Adrenal gland (tissue), 12 donors: ENCODE data around the gene SCN3A. TPM values are rescaled to one million over a fixed set of nuclear protein-coding genes. Genes with fewer than 3 reads are reported as not detected.

Experiments used
- DNase-seq, 7 donors: peaks; one replicate each; pipeline ENCODE4 v3.0.0-alpha.2; 2019 to 2020
- H3K27ac ChIP-seq, 5 donors: fragments of 200-600 bp; sonication (generic) in 4 of 5; 1 replicate in 3 of 5; 2 replicates in 2 of 5; pipeline versions ENCODE4 v1.5.1 to v1.8.0; 2016 to 2020; ENCODE audit warnings: mild to moderate bottlenecking in 1 of 5
- H3K27me3 ChIP-seq: fragments of 200-600 bp; 2 replicates; pipeline ENCODE4 v1.8.0; 2021
- H3K36me3 ChIP-seq, 2 donors: fragments of 200-600 bp; replicated peaks in 1 of 2; 1 replicate in 1 of 2; 2 replicates in 1 of 2; pipeline versions ENCODE4 v1.5.1 to v1.8.0; 2018 to 2022
- H3K4me1 ChIP-seq, 2 donors: fragments of 200-600 bp; replicated peaks in 1 of 2; 1 replicate in 1 of 2; 2 replicates in 1 of 2; pipeline versions ENCODE4 v1.5.1 to v1.8.0; 2018 to 2021
- H3K4me3 ChIP-seq, 4 donors: fragments of 200-600 bp; sonication (generic) in 3 of 4; one replicate each; pipeline ENCODE4 v1.5.1; 2016 to 2018
- H3K9me3 ChIP-seq, 3 donors: fragments of 200-600 bp; sonication (generic) in 1 of 3; replicated peaks in 1 of 3; 1 replicate in 2 of 3; 2 replicates in 1 of 3; pipeline versions ENCODE4 v1.5.1 to v1.8.0; 2016 to 2021
- POLR2A ChIP-seq, 2 donors: fragments of 450-650 bp; IDR thresholded peaks; one replicate each; pipeline ENCODE4 v1.6.1; 2017; ENCODE audit warnings: antibody characterized with exemption in 2 of 2, mild to moderate bottlenecking in 2 of 2, moderate library complexity in 1 of 2
- WGBS, 4 donors: extraction: QIAGEN DNeasy Blood & Tissue Kit in 2 of 4; methylation state at CpG; one replicate each; pipeline versions ENCODE4 v1.1.5 to v1.1.7; 2013 to 2017; 5-methylcytosine and 5-hydroxymethylcytosine counted together
- intact Hi-C, 2 donors: fragments of 100-400 bp; cut with DNase I; formaldehyde crosslinking; loops; one replicate each; pipeline versions ENCODE4 v1.14.1 to v1.15.0; 2022 to 2023
- polyA plus RNA-seq, 3 donors: library from polyadenylated mRNA; stranded (reverse); fragments of 200-250 nt in 2 of 3; fragments of 350-450 nt in 1 of 3; fragmentation: Illumina TruSeq in 1 of 3; extraction: RNeasy Lipid Tissue Mini Kit (QIAGEN cat#74804) in 1 of 3; gene quantifications; one replicate each; pipeline ENCODE4 v1.2.3, GENCODE V29; 2013 to 2014
- total RNA-seq, 9 donors: library from RNA; depleted of rRNA in 4 of 9; stranded (reverse); fragments of >200 nt in 4 of 9; fragments of 120-200 nt in 1 of 9; fragmentation: NEBNext Ultra II Directional in 1 of 9; extraction: Animal tissue kit (Norgen Biotek cat#: 25700) in 1 of 9; gene quantifications; one replicate each; pipeline versions ENCODE4 v1.1.0 to v1.2.4, GENCODE V29; 2013 to 2023
- TF ChIP-seq, protein P1 (sequence below), 6 experiments: fragments of 450-650 bp in 4 of 6; fragments of 200-600 bp in 2 of 6; sonication (generic) in 1 of 6; IDR thresholded peaks; 1 replicate in 5 of 6; 2 replicates in 1 of 6; pipeline versions ENCODE4 v1.5.1 to v1.8.0; 2016 to 2021; ENCODE audit warnings: antibody characterized with exemption in 6 of 6, mild to moderate bottlenecking in 2 of 6, moderate library complexity in 1 of 6
- donor health status: healthy with polysubstance abuse.
- donor health status: Bipolar disorder and iron deficiency.
- donor health status: DM: yes; HTN: yes; CAD: no.
- donor health status: DM: no; HTN: no; CAD: no.
- donor health status: DM: no; HTN: no; CAD: no.
- donor health status: DM: yes; HTN: yes; CAD: no.

SCN3A gene
- total and polyA plus RNA-seq, 12 donors = 0.17 to 4.7 (median 0.90) TPM

- TF ChIP-seq, protein P1, sequence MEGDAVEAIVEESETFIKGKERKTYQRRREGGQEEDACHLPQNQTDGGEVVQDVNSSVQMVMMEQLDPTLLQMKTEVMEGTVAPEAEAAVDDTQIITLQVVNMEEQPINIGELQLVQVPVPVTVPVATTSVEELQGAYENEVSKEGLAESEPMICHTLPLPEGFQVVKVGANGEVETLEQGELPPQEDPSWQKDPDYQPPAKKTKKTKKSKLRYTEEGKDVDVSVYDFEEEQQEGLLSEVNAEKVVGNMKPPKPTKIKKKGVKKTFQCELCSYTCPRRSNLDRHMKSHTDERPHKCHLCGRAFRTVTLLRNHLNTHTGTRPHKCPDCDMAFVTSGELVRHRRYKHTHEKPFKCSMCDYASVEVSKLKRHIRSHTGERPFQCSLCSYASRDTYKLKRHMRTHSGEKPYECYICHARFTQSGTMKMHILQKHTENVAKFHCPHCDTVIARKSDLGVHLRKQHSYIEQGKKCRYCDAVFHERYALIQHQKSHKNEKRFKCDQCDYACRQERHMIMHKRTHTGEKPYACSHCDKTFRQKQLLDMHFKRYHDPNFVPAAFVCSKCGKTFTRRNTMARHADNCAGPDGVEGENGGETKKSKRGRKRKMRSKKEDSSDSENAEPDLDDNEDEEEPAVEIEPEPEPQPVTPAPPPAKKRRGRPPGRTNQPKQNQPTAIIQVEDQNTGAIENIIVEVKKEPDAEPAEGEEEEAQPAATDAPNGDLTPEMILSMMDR (IDR thresholded peaks at IDR 0.05) = no peak
- no peak for TF ChIP-seq POLR2A (IDR thresholded peaks at IDR 0.05)
- 5 to 7% (median 7%) methylated on average over 3 of the region's 3 CpGs for WGBS, 4 donors
Measured at GRCh38 chr2:165238295-165238694, 34.4 kb upstream of the SCN3A start.

DNA sequence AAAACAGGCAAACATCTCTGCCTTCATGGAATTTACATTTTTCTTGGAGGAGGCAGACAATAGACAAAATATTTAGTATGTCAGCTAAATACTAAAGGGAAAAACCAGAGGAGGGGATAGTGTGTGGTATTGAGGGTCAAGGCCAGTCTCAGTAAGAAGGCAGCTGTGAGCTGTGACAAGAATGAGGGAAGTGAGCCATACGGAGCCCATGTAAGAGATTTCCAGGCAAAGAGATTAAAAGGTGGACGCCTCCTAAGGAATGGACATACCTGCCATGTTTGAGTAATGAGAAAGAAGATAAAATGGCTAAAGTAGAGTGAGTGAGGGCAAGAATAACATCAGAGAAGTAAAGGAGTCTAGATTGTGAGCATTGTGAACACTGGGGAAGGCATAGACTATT lies 33.2 kb upstream of the SCN3A start:
- intact Hi-C loops = no loop called here
- Histone ChIP-seq H3K4me3 (no peak overlapping the region), H3K9me3 (no peaks in the 10 kb centered on the region), H3K4me1 (no peaks in the 10 kb centered on the region), H3K36me3 (no peaks in the 10 kb centered on the region), H3K27ac (no peak overlapping the region), H3K27me3 (no peaks in the 10 kb centered on the region)
- TF ChIP-seq, protein P1 (IDR thresholded peaks at IDR 0.05) = no peak
- no peak for DNase-seq
- 22 to 38% (median 32%) methylated on average over 2 of the region's 2 CpGs for WGBS, 4 donors

More at GRCh38 chr2:165238295-165238694, 34.4 kb upstream of the SCN3A start:
- Histone ChIP-seq H3K4me1 (no peaks in the 10 kb centered on the region), H3K36me3 (no peaks in the 10 kb centered on the region), H3K27ac (no peak overlapping the region), H3K4me3 (no peak overlapping the region), H3K9me3 (no peaks in the 10 kb centered on the region), H3K27me3 (no peaks in the 10 kb centered on the region)
- intact Hi-C loops = no loop called here
- DNase-seq = no peak

GRCh38 chr2:165227571-165227970 lies 23.7 kb upstream of the SCN3A start:
- H3K9me3 ChIP-seq = no peaks in the 10 kb centered on the region
- DNase-seq = no peak
- WGBS, 4 donors = 77 to 92% (median 80%) methylated on average over 1 of the region's 1 CpG
- intact Hi-C loops = no loop called here
- no peaks in the 10 kb centered on the region for H3K27me3 ChIP-seq
- no peaks in the 10 kb centered on the region for H3K36me3 ChIP-seq
- no peaks in the 10 kb centered on the region for H3K4me1 ChIP-seq
- no peak overlapping the region for H3K4me3 ChIP-seq
- TF ChIP-seq, protein P1 (IDR thresholded peaks at IDR 0.05) = no peak
- no peak for TF ChIP-seq POLR2A (IDR thresholded peaks at IDR 0.05)
- no peak overlapping the region for H3K27ac ChIP-seq

- no peak overlapping the region for H3K4me3 ChIP-seq
- no peak for TF ChIP-seq POLR2A (IDR thresholded peaks at IDR 0.05)
- TF ChIP-seq, protein P1 (IDR thresholded peaks at IDR 0.05) = no peak
- no peak for DNase-seq
- H3K9me3 ChIP-seq = no peaks in the 10 kb centered on the region
- H3K4me1 ChIP-seq = no peaks in the 10 kb centered on the region
- no peaks in the 10 kb centered on the region for H3K27me3 ChIP-seq
- no peak overlapping the region for H3K27ac ChIP-seq
- no peaks in the 10 kb centered on the region for H3K36me3 ChIP-seq
- intact Hi-C loops = no loop called here
- 41 to 47% (median 43%) methylated on average over 1 of the region's 1 CpG for WGBS, 4 donors
Measured at GRCh38 chr2:165224941-165225340, 21.1 kb upstream of the SCN3A start.
